HUES64 (cell line): Measurements from ENCODE around the gene RFPL2. TPM values are rescaled to one million over a fixed set of nuclear protein-coding genes. Genes with fewer than 3 reads are reported as not detected.
A peak's percentile ranks its signal among the peaks of the same experiment; 100 is the strongest.

ENCODE experiments used
- H3K27ac ChIP-seq: 2 replicates; pipeline ENCODE4 v1.7.0; 2013; ENCODE audit warnings: low read depth, low read length, inconsistent platforms
- H3K27me3 ChIP-seq: 2 replicates; pipeline ENCODE4 v1.6.1; 2013; ENCODE audit warnings: mild to moderate bottlenecking, low read length; ENCODE audit not compliant: insufficient read depth
- H3K36me3 ChIP-seq: 2 replicates; pipeline ENCODE4 v1.6.1; 2013; ENCODE audit warnings: mild to moderate bottlenecking, low read length; ENCODE audit not compliant: insufficient read depth
- H3K4me1 ChIP-seq: 2 replicates; pipeline ENCODE4 v1.6.1; 2013; ENCODE audit warnings: mild to moderate bottlenecking, low read length, moderate library complexity; ENCODE audit not compliant: insufficient read depth
- H3K4me3 ChIP-seq: 2 replicates; pipeline ENCODE4 v1.5.1; 2013; ENCODE audit warnings: mild to moderate bottlenecking, low read length, moderate library complexity
- H3K9ac ChIP-seq: 2 replicates; pipeline ENCODE4 v1.6.1; 2013; ENCODE audit warnings: mild to moderate bottlenecking, low read depth, low read length
- H3K9me3 ChIP-seq: 2 replicates; pipeline ENCODE4 v1.6.1; 2013; ENCODE audit warnings: low read depth, low read length; ENCODE audit not compliant: insufficient read depth
- WGBS: fragments of 150-250, 120-280 bp; methylation state at CpG from one replicate; pipeline ENCODE4 v1.1.7; 2013; ENCODE audit warnings: missing lambda C conversion rate; 5-methylcytosine and 5-hydroxymethylcytosine counted together
- polyA plus RNA-seq, 2 experiments: library from polyadenylated mRNA; stranded (reverse); fragments of 50-300 nt; gene quantifications; one replicate each; pipeline ENCODE4 v1.2.3, GENCODE V29; 2013

The RFPL2 gene
- polyA plus RNA-seq (2013, experiment 1 of 2), result not detected
- polyA plus RNA-seq (2013, experiment 2 of 2), result not detected

DNA sequence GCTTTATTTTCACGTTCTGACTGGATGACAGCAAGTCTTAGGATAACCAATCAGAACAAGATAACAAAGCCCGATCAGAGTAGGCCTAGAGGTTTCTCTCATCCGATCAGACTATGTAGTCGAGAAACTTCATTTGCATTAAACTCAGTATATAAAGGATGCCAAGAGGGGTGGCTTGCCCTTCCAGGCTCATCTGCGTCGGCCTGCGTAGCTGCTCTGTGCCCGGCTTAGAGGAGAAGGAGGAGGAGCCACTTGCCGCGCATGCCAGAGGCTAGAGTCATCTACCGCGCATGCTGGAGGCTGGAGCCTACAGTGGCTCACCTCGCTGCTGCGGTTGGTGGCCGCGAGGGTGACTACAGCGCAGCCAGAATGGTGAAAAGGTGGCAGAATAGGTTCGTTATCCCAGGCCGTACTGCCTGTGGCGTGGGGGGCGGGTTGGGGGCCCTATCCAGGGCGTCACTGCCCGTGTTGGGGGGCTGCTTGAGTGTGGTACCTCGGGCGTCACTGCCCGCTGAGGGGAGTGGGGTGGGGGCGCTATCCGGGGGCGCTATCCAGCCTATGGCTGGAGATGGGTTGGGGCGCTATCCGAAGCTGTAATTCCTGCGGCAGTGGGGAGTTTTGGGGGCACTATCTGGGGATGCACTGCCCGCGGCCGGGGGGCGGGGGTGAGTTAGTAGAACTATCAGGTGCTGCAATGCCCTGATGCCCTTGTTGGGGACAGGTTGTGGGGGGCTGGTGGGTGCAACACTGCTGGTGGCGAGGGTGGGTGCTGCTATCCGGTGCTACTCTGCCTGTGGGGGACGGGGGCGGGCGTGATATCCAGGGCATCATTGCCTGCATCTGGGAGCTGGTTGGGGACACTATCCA lies at the start of gene RFPL2:
Gene RFPL2, minus strand, starts transcription at position 218 of the 867 bp plus-strand sequence. CDS start 2,622 bp downstream, outside the sequence.
- H3K27me3 ChIP-seq, result peaks cover 43% of the 10 kb centered on the region
- H3K9ac ChIP-seq, result no peak within 1 kb of the TSS
- peaks cover 4% of the 10 kb centered on the region; the same call in 1 of the 2 replicates for H3K4me1 ChIP-seq
- no peaks in the 10 kb centered on the region for H3K9me3 ChIP-seq
- WGBS, result 14% methylated on average over 41 of the region's 41 CpGs
- no peak within 1 kb of the TSS for H3K27ac ChIP-seq
- peak within 1 kb of the TSS; percentile 52 for H3K4me3 ChIP-seq
- H3K36me3 ChIP-seq, result no peaks in the 10 kb centered on the region

DNA sequence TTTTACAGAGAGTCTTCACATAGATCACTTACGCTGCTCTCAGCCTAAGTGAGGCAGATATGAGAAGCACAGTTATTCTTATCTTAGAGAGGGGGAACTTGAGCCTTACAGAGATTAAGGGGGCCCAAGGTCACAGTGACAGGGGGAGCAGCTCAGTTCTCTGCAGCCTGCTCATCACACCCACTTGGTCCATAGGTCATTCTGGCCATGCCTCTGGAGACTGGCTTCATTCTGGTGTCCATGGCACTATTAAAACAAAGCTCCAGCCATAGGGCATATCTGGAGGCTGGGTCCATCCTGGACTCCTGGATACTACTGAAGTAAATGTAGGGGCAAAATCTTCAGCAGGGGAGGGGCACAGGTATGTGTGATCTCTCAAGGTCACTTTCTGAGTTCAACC lies 44.4 kb upstream of the RFPL2 start:
- Histone ChIP-seq H3K4me1 (no peaks in the 10 kb centered on the region), H3K27me3 (0 out of 2 replicates have a peak, but pooled peaks cover 2% of the 10 kb centered on the region), H3K36me3 (no peaks in the 10 kb centered on the region), H3K27ac (no peak overlapping the region), H3K9ac (no peak overlapping the region), H3K4me3 (no peak overlapping the region), H3K9me3 (no peaks in the 10 kb centered on the region)
- WGBS, result 100% methylated on average over 1 of the region's 1 CpG

DNA sequence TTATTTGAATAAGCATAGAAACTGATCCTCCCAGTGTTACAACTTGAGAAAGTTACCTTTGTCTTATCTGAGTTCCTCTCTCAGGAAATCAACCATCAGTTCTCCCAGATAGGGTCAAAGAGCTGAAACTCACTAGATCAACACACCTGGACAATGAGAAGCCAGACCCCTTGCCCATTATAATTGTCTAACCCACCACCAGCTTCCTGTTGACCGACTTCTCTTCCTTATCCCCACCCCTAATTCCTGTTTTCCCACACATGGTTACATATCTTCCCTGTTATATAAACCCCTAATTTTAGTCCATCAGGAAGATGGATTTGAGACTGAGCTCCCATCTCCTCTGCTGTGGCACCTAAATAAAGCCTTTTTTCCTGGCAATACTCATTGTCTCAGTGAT lies 43.4 kb upstream of the RFPL2 start:
- Histone ChIP-seq H3K4me3 (no peak overlapping the region), H3K9me3 (no peaks in the 10 kb centered on the region), H3K27ac (no peak overlapping the region), H3K4me1 (no peaks in the 10 kb centered on the region), H3K9ac (no peak overlapping the region), H3K36me3 (no peaks in the 10 kb centered on the region), H3K27me3 (0 out of 2 replicates have a peak, but pooled peaks cover 2% of the 10 kb centered on the region)
- 82% methylated on average over 1 of the region's 1 CpG for WGBS

GRCh38 chr22:32246166-32246565 lies 41.3 kb upstream of the RFPL2 start:
- H3K9ac ChIP-seq, result no peak overlapping the region
- H3K36me3 ChIP-seq, result no peaks in the 10 kb centered on the region
- H3K27me3 ChIP-seq, result 0 out of 2 replicates have a peak, but pooled peaks cover 2% of the 10 kb centered on the region
- H3K4me1 ChIP-seq, result no peaks in the 10 kb centered on the region
- no peaks in the 10 kb centered on the region for H3K9me3 ChIP-seq
- 92% methylated on average over 5 of the region's 5 CpGs for WGBS
- no peak overlapping the region for H3K27ac ChIP-seq
- H3K4me3 ChIP-seq, result no peak overlapping the region

DNA sequence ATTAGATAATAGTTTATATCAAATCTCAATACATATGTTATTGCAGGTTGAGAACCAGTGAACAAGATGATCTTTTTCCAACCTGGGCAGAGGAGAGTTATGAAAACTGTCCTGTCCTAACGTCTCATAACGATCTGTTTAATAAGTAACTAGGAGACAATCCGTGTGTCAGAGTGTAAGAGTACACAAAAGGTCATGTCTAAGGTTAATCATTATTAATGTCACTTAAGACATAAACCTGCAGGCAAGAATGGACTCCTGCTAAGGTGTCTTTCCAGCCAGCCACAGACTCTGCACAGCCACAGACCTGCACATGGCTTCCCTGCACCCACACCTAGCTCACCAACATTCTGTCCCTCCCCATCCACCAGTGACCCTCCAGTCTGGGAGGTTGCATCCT lies 40.2 kb upstream of the RFPL2 start:
- H3K27ac ChIP-seq, result no peak overlapping the region
- no peaks in the 10 kb centered on the region for H3K36me3 ChIP-seq
- H3K4me1 ChIP-seq, result no peaks in the 10 kb centered on the region
- 0 out of 2 replicates have a peak, but pooled peaks cover 2% of the 10 kb centered on the region for H3K27me3 ChIP-seq
- WGBS, result 87% methylated on average over 3 of the region's 3 CpGs
- no peaks in the 10 kb centered on the region for H3K9me3 ChIP-seq
- H3K4me3 ChIP-seq, result no peak overlapping the region
- H3K9ac ChIP-seq, result no peak overlapping the region

- Histone ChIP-seq H3K27ac (no peak overlapping the region), H3K4me1 (no peaks in the 10 kb centered on the region), H3K9me3 (no peaks in the 10 kb centered on the region), H3K36me3 (no peaks in the 10 kb centered on the region), H3K27me3 (0 out of 2 replicates have a peak, but pooled peaks cover 2% of the 10 kb centered on the region), H3K9ac (no peak overlapping the region), H3K4me3 (no peak overlapping the region)
- 96% methylated on average over 1 of the region's 1 CpG for WGBS
Observed at GRCh38 chr22:32244547-32244946, 39.7 kb upstream of the RFPL2 start.

- no peak overlapping the region for H3K27ac ChIP-seq
- no peaks in the 10 kb centered on the region for H3K36me3 ChIP-seq
- H3K9me3 ChIP-seq, result no peaks in the 10 kb centered on the region
- no peaks in the 10 kb centered on the region for H3K4me1 ChIP-seq
- 94% methylated on average over 2 of the region's 2 CpGs for WGBS
- H3K27me3 ChIP-seq, result no peaks in the 10 kb centered on the region
- no peak overlapping the region for H3K9ac ChIP-seq
- no peak overlapping the region for H3K4me3 ChIP-seq
Observed at GRCh38 chr22:32240461-32240860, 35.6 kb upstream of the RFPL2 start.

GRCh38 chr22:32237906-32238305 lies 33.0 kb upstream of the RFPL2 start:
- WGBS, result 95% methylated on average over 1 of the region's 1 CpG
- H3K4me3 ChIP-seq, result no peak overlapping the region
- no peak overlapping the region for H3K27ac ChIP-seq
- H3K4me1 ChIP-seq, result no peaks in the 10 kb centered on the region
- H3K36me3 ChIP-seq, result no peaks in the 10 kb centered on the region
- no peaks in the 10 kb centered on the region for H3K9me3 ChIP-seq
- H3K27me3 ChIP-seq, result no peaks in the 10 kb centered on the region
- H3K9ac ChIP-seq, result no peak overlapping the region

DNA sequence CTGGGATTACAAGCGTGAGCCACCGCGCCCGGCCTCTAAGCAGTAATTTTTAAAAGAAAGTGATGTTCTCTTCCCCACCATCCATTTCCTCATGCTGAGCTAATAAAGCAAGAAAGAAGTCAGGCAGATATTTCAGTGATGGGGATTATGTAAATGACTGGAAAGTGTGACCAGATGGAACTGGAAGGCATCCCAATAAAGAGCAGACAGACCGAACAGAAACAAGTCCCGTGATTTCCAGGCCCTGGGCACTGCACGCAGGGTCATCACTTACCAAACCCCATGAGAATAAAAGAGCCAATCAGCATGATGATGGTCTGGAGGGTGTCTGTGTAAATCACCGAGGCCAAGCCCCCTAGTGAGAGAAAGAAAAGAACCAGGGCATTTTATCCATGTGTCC lies 32.1 kb upstream of the RFPL2 start:
- no peak overlapping the region for H3K27ac ChIP-seq
- no peaks in the 10 kb centered on the region for H3K36me3 ChIP-seq
- no peaks in the 10 kb centered on the region for H3K9me3 ChIP-seq
- H3K27me3 ChIP-seq, result no peaks in the 10 kb centered on the region
- no peak overlapping the region for H3K9ac ChIP-seq
- H3K4me3 ChIP-seq, result no peak overlapping the region
- 73% methylated on average over 8 of the region's 8 CpGs for WGBS
- no peaks in the 10 kb centered on the region for H3K4me1 ChIP-seq

DNA sequence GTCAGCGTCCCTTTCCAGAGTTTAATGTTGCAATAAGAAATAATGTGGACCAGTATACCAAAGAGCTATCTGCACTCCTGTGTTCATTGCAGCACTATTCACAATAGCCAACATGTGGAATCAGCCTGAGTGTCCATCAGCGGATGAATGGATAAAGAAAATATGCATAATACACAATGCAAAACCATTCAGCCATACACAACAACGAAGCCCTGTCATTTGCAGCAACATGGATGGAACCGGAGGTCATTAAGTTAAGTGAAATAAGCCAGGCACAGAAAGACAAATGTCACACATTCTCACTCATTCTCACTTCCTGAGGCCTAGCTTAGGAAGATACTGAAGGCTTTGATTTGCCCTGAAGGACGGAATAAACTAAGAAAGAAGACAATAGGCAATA lies 28.2 kb upstream of the RFPL2 start:
- Histone ChIP-seq H3K9ac (no peak overlapping the region), H3K4me1 (no peaks in the 10 kb centered on the region), H3K9me3 (no peaks in the 10 kb centered on the region), H3K4me3 (no peak overlapping the region), H3K27me3 (no peaks in the 10 kb centered on the region), H3K27ac (no peak overlapping the region), H3K36me3 (no peaks in the 10 kb centered on the region)
- WGBS, result 92% methylated on average over 5 of the region's 5 CpGs

GRCh38 chr22:32232191-32232830 lies 27.4 kb upstream of the RFPL2 start:
- H3K4me1 ChIP-seq, result no peaks in the 10 kb centered on the region

More at GRCh38 chr22:32232191-32232830, 27.4 kb upstream of the RFPL2 start:
- H3K4me3 ChIP-seq, result no peak overlapping the region
- no peak overlapping the region for H3K9ac ChIP-seq
- no peaks in the 10 kb centered on the region for H3K27me3 ChIP-seq
- no peak overlapping the region for H3K27ac ChIP-seq
- H3K9me3 ChIP-seq, result no peaks in the 10 kb centered on the region
- H3K36me3 ChIP-seq, result no peaks in the 10 kb centered on the region
- 88% methylated on average over 4 of the region's 5 CpGs for WGBS
